ENCODE data around the gene ELF2.

The ELF2 gene

GRCh38 chr4:139144161-139144859 is 32.7 kb downstream of the ELF2 start:
- Histone ChIP-seq H3K4me2 (ENCODE audit: insufficient read depth, low read length) (no peak overlapping the region), H3K79me2 (ENCODE audit: insufficient read depth, low read length) (peaks cover 96% of the 10 kb centered on the region), H3K9me3 (ENCODE audit: insufficient read depth, low read length, severe bottlenecking) (no peaks in the 10 kb centered on the region), H3K36me3 (ENCODE audit: insufficient read depth, low read length) (no peaks in the 10 kb centered on the region), H3K27me3 (ENCODE audit: insufficient read depth, low read length, poor library complexity) (no peaks in the 10 kb centered on the region), H2AFZ (ENCODE audit: low read depth, low read length) (no peak overlapping the region), H3K4me1 (ENCODE audit: insufficient read depth, low read length) (peaks cover 24% of the 10 kb centered on the region), H4K20me1 (ENCODE audit: insufficient read depth, low read length) (peaks cover 37% of the 10 kb centered on the region), H3K9ac (ENCODE audit: low read depth, low read length) (no peak overlapping the region), H3K27ac (ENCODE audit: low read length) (no peak overlapping the region), H3K4me3 (ENCODE audit: low read depth in 1 of 2, low read length in 2 of 2) (no peak overlapping the region)
- no peak for TF ChIP-seq CTCF (IDR thresholded peaks at IDR 0.05; ENCODE audit: borderline replicate concordance, extremely low read depth, low read length, poor library complexity, severe bottlenecking)
- ATAC-seq (ENCODE audit: insufficient read depth, low read depth), result peak; percentile 31; the same call in 2 of the 3 replicates
- peak; percentile 16 for DNase-seq

- Histone ChIP-seq H3K9ac (ENCODE audit: low read depth, low read length) (no peak overlapping the region), H3K27me3 (ENCODE audit: insufficient read depth, low read length, poor library complexity) (no peaks in the 10 kb centered on the region), H3K4me3 (ENCODE audit: low read depth in 1 of 2, low read length in 2 of 2) (no peak overlapping the region), H4K20me1 (ENCODE audit: insufficient read depth, low read length) (peaks cover 37% of the 10 kb centered on the region), H3K27ac (ENCODE audit: low read length) (no peak overlapping the region), H3K79me2 (ENCODE audit: insufficient read depth, low read length) (peaks cover 82% of the 10 kb centered on the region), H2AFZ (ENCODE audit: low read depth, low read length) (no peak overlapping the region), H3K36me3 (ENCODE audit: insufficient read depth, low read length) (peaks cover 1% of the 10 kb centered on the region; the same call in 1 of the 2 replicates), H3K4me1 (ENCODE audit: insufficient read depth, low read length) (peaks cover 24% of the 10 kb centered on the region), H3K4me2 (ENCODE audit: insufficient read depth, low read length) (no peak overlapping the region), H3K9me3 (ENCODE audit: insufficient read depth, low read length, severe bottlenecking) (no peaks in the 10 kb centered on the region)
- no peak for TF ChIP-seq CTCF (IDR thresholded peaks at IDR 0.05; ENCODE audit: borderline replicate concordance, extremely low read depth, low read length, poor library complexity, severe bottlenecking)
- TF ChIP-seq EZH2 (IDR thresholded peaks at IDR 0.05; ENCODE audit: borderline replicate concordance, low read depth, low read length, severe bottlenecking), result no peak
- ATAC-seq (ENCODE audit: insufficient read depth, low read depth), result peak; percentile 77
- peak; percentile 56 for DNase-seq
Observed at GRCh38 chr4:139142980-139143379, 34.0 kb downstream of the ELF2 start.

DNA sequence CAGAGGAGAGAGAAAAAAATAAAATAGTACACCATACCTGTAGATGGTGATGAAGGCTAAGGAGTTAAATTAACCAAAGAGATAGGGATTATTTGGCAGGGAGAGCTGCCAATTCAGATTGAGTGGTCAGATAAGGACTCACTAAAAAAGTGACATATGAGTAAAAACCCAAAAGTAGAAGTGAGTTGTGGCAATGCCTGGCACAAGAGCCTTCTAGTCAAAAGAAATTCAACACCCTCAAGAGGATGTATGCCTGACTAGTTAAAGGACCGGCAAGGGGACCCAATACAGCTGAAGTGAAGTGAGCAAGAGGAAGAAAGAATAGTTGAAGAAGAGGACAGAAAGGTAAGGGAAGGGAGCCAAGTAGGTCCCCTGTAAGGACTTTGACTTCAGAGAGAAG is 34.9 kb downstream of the ELF2 start:
- ATAC-seq (ENCODE audit: insufficient read depth, low read depth), result no peak
- Histone ChIP-seq H3K27ac (ENCODE audit: low read length) (no peak overlapping the region), H3K9ac (ENCODE audit: low read depth, low read length) (no peak overlapping the region), H4K20me1 (ENCODE audit: insufficient read depth, low read length) (peaks cover 37% of the 10 kb centered on the region), H3K36me3 (ENCODE audit: insufficient read depth, low read length) (peaks cover 9% of the 10 kb centered on the region; the same call in 1 of the 2 replicates), H2AFZ (ENCODE audit: low read depth, low read length) (no peak overlapping the region), H3K4me2 (ENCODE audit: insufficient read depth, low read length) (no peak overlapping the region), H3K4me3 (ENCODE audit: low read depth in 1 of 2, low read length in 2 of 2) (no peak overlapping the region), H3K4me1 (ENCODE audit: insufficient read depth, low read length) (peaks cover 24% of the 10 kb centered on the region), H3K27me3 (ENCODE audit: insufficient read depth, low read length, poor library complexity) (no peaks in the 10 kb centered on the region), H3K79me2 (ENCODE audit: insufficient read depth, low read length) (peaks cover 77% of the 10 kb centered on the region), H3K9me3 (ENCODE audit: insufficient read depth, low read length, severe bottlenecking) (no peaks in the 10 kb centered on the region)
- TF ChIP-seq EZH2 (IDR thresholded peaks at IDR 0.05; ENCODE audit: borderline replicate concordance, low read depth, low read length, severe bottlenecking) (no peak), CTCF (IDR thresholded peaks at IDR 0.05; ENCODE audit: borderline replicate concordance, extremely low read depth, low read length, poor library complexity, severe bottlenecking) (no peak)
- DNase-seq, result no peak

Data from DND-41 (cell line).